Muscle layer of duodenum (tissue), 2 donors: ENCODE measurements around the gene LY6G5B.
A peak's percentile ranks its signal among the peaks of the same experiment; 100 is the strongest.
"Not testable (repeated sequence)": the region's sequence is repeated elsewhere in the genome, so short reads cannot be mapped to it uniquely, and the experiment has no call there.

Source experiments
- H3K27ac ChIP-seq: one replicate; pipeline ENCODE4 v1.7.0; 2013; ENCODE audit warnings: mild to moderate bottlenecking, low read length
- H3K27me3 ChIP-seq: one replicate; pipeline ENCODE4 v1.7.0; 2013; ENCODE audit warnings: low read depth, mild to moderate bottlenecking, control low read depth, low read length
- H3K36me3 ChIP-seq, 2 donors: one replicate each; pipeline ENCODE4 v1.7.0; 2013; ENCODE audit warnings: low read length in 2 of 2, control low read depth in 1 of 2, mild to moderate bottlenecking in 1 of 2; ENCODE audit not compliant: insufficient read depth in 2 of 2, control insufficient read depth in 1 of 2
- H3K4me1 ChIP-seq, 2 donors: one replicate each; pipeline ENCODE4 v1.7.0; 2013; ENCODE audit warnings: low read length in 2 of 2, mild to moderate bottlenecking in 2 of 2, control low read depth in 1 of 2, moderate library complexity in 1 of 2; ENCODE audit not compliant: insufficient read depth in 2 of 2, control insufficient read depth in 1 of 2
- H3K4me3 ChIP-seq, 2 donors: one replicate each; pipeline ENCODE4 v1.7.0; 2013; ENCODE audit warnings: low read length in 2 of 2, low read depth in 1 of 2, mild to moderate bottlenecking in 1 of 2
- H3K9me3 ChIP-seq, 2 donors: one replicate each; pipeline ENCODE4 v1.7.0; 2013; ENCODE audit warnings: low read length in 2 of 2, control low read depth in 1 of 2, mild to moderate bottlenecking in 1 of 2; ENCODE audit not compliant: control insufficient read depth in 1 of 2
- donor health status: healthy.

Gene LY6G5B

DNA sequence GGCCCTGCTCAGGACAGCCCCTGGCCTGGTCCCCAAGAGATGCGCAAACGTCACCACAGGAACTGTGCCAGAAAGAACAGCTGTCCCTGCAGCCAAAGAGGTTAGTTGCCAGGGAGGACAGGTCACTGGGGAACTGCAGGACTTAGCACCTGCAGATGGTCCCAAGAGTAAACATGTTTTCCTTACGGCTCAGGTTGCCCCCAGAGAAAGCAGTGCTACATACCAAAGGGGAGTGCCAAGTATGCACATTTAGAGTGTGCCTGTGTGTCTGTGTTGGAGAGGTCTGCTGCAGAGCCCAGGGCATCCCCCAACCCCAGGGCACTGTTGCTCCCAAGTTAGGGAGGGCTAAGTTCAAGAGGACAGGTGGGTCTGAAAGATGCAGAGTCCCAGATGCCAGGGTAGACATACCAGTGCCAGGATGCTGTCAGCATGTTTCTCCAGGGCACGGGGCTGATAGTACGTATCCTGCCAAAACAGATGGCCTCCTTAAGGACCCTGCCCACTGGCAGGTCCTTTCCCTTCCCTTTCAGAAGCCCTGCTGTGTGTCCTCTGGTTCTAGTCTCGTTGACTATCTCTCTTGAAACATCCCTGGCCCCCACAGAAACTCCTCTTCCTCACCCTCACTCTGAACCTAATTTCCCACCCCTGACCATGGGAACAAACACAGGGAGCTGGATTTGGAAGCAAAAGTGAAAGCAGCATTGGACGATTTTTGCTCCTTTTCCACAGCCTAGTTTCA lies 32.1 kb downstream of the LY6G5B start:
- Histone ChIP-seq H3K36me3 (peaks cover 1 to 16% of the 10 kb centered on the region in 2 donors), H3K4me3 (peak overlapping the region; percentile 77 to 98), H3K9me3 (no peaks in the 10 kb centered on the region), H3K4me1 (peaks cover 13 to 21% of the 10 kb centered on the region in 2 donors), H3K27ac (peak overlapping the region; percentile 99), H3K27me3 (no peaks in the 10 kb centered on the region)

DNA sequence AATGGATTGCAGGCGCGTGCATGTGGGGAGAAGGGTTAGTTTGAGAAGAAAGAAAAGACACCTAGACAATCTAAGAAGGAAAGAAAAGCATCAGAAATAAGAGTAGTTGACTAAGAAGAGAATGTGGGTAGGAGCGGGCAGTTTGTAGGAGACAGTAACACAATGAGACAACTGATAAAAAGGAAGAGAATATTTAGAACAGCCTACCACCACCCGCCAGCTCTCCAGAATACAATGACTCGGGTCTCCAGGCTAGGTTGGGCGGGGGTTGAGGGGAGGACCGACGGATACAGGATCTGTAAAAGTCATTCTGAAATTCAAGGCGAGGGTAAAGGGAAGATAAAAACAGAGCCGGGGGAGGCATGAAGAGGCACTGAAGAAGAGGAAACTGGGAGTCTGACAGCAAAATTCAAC lies 32.6 kb downstream of the LY6G5B start:
- H3K4me3 ChIP-seq, result peak overlapping the region; percentile 77 to 98
- H3K9me3 ChIP-seq, result no peaks in the 10 kb centered on the region
- H3K27ac ChIP-seq, result peak overlapping the region; percentile 99
- H3K27me3 ChIP-seq, result no peaks in the 10 kb centered on the region
- H3K4me1 ChIP-seq, result peaks cover 13 to 21% of the 10 kb centered on the region in 2 donors
- peaks cover 0 to 10% of the 10 kb centered on the region in 2 donors for H3K36me3 ChIP-seq

DNA sequence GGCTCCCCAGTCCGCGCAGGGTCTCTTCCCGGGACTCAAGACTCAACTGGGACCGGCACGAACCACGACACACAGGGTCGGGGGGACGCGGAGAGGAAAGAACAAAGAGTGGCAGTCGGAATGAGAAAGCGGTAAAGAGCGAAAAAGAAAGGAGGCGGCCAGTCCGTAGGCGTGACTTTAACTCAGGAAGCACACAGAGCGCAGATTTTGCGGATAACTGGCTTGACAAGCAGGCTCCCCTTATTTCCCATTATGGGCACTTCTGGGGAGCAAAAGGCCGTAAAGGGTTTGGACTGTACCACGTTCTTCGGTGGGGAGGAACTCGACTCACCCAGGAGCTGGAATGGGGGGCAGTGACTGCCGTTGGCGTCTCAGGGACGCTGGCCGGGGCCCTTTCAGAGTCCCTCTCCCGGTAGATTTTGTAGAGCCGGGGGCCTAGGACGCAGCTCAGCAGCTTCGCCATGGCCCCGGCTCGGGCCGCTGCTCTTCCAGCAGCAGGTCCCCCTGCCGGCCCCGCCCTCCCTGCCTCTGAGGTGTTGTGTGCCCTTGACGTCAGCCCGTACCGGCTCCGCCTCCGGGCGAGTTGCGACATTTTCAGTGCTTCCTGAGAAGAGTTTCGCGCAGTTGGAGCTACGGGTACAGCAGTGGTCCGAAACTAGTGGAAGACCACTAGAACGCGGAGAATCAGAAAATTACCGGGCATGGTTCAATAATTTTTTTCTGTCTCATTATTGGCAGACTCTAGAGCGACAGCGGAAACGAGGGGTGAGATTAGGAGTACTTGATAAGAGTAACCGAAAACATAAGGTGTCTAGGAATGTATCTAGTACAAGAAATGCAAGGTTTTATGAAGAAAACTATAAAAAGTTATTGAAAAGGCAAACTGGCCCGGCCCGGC lies 33.3 kb downstream of the LY6G5B start, which contains the start of gene ABHD16A:
Gene ABHD16A, minus strand, starts transcription at position 506 of the 898 bp plus-strand sequence. Its CDS starts 43 bp downstream, at position 463.
- Histone ChIP-seq H3K27ac (peak within 1 kb of the TSS; percentile 99), H3K27me3 (no peaks in the 10 kb centered on the region), H3K9me3 (no peaks in the 10 kb centered on the region), H3K4me3 (peak within 1 kb of the TSS; percentile 77 to 98), H3K36me3 (peaks cover 0 to 6% of the 10 kb centered on the region in 2 donors), H3K4me1 (peaks cover 13 to 21% of the 10 kb centered on the region in 2 donors)

DNA sequence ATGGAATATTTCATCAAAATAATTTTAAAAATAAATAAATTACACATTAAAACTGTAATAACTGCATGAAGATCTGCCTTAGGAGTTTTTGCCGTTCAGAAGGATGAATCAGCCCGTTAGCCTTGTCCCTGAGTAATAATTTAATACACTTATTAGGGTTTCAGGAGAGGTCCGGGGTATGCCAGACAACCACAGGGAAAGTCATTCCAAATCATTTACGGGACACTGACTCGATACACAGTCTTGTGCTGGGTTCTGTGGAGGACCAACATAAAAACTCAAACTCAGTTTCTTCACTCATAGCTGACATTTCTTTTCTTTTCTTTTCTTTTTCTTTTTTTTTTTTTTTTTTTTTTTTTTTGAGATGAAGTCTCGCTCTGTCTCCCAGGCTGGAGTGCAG lies 36.2 kb downstream of the LY6G5B start:
- no peaks in the 10 kb centered on the region for H3K9me3 ChIP-seq
- no peaks in the 10 kb centered on the region for H3K27me3 ChIP-seq
- H3K36me3 ChIP-seq, result no peaks in the 10 kb centered on the region
- H3K4me1 ChIP-seq, result peaks cover 13 to 17% of the 10 kb centered on the region in 2 donors
- H3K4me3 ChIP-seq, result no peak overlapping the region
- no peak overlapping the region for H3K27ac ChIP-seq

DNA sequence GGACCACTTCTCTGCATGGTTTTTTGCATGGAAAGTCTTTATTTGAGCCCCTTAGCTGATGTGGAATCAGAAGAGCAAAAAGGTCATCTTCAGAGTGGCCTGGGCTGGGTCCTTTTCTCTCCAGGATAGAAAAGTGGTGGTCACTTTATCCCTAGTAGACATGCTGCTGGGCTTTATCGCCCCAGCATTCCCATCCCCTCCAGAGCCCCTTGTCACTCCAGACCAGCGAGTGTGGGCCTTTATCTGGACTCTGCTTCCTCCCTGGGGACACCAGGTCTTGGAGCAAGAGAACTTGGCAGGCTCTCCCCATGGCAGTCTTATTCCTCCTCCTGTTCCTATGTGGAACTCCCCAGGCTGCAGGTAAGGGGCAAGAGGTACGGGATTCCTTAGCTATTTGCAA lies 36.8 kb downstream of the LY6G5B start, which contains the start of gene LY6G6F:
Gene LY6G6F, plus strand, starts transcription at position 268 of the 400 bp plus-strand sequence. Its CDS starts 41 bp downstream, at position 309.
- Histone ChIP-seq H3K9me3 (no peaks in the 10 kb centered on the region), H3K27me3 (no peaks in the 10 kb centered on the region), H3K4me1 (peaks cover 8 to 10% of the 10 kb centered on the region in 2 donors), H3K36me3 (no peaks in the 10 kb centered on the region), H3K27ac (no peak within 1 kb of the TSS), H3K4me3 (no peak within 1 kb of the TSS)

DNA sequence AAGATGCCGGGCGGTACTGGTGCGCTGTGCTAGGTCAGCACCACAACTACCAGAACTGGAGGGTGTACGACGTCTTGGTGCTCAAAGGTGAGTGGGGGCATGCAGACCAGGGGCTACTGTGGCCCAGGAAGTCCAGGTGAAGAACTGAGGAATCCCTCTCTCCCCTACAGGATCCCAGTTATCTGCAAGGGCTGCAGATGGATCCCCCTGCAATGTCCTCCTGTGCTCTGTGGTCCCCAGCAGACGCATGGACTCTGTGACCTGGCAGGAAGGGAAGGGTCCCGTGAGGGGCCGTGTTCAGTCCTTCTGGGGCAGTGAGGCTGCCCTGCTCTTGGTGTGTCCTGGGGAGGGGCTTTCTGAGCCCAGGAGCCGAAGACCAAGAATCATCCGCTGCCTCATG lies 37.9 kb downstream of the LY6G5B start:
- Histone ChIP-seq H3K27me3 (no peaks in the 10 kb centered on the region), H3K36me3 (no peaks in the 10 kb centered on the region), H3K9me3 (no peaks in the 10 kb centered on the region), H3K4me3 (no peak overlapping the region), H3K4me1 (peaks cover 0 to 4% of the 10 kb centered on the region in 2 donors), H3K27ac (no peak overlapping the region)

DNA sequence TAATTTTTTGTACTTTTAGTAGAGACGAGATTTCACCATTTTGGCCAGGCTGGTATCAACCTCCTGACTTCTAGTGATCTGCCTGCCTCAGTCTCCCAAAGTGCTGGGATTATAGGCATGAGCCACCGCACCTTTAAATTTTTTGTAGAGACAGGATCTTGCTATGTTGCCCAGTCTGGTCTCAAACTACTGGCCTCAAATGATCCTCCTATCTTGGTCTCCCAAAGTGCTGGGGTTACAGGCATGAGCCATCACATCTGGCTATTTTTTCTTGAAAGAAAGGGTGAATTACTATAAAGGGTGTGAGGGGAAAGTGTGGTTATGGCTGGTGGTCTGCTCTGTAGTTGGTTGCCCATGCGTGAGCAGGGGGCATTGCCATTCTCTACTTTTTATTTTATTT lies 38.4 kb downstream of the LY6G5B start:
- no peak overlapping the region for H3K4me3 ChIP-seq

DNA sequence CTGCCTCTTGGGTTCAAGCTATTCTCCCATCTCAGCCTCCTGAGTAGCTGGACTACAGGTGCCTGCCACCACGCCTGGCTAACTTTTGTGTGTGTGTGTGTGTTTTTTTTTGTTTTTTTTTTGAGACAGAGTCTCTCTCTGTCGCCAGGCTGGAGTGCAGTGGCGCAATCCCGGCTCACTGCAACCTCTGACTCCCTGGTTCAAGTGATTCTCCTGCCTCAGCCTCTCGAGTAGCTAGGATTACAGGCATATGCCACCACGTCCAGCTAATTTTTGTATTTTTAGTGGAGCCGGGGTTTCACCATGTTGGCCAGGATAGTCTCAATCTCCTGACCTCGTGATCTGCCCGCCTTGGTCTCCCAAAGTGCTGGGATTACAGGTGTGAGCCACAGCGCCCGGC lies 39.4 kb downstream of the LY6G5B start:
- H3K9me3 ChIP-seq, H3K36me3 ChIP-seq, H3K27me3 ChIP-seq, H3K4me3 ChIP-seq, H3K4me1 ChIP-seq, H3K27ac ChIP-seq: not testable (repeated sequence)

More for the DNA sequence above, 38.4 kb downstream of the LY6G5B start:
- no peaks in the 10 kb centered on the region for H3K27me3 ChIP-seq
- no peaks in the 10 kb centered on the region for H3K36me3 ChIP-seq
- peaks cover 0 to 4% of the 10 kb centered on the region in 2 donors for H3K4me1 ChIP-seq
- H3K27ac ChIP-seq, result no peak overlapping the region
- H3K9me3 ChIP-seq, result no peaks in the 10 kb centered on the region

DNA sequence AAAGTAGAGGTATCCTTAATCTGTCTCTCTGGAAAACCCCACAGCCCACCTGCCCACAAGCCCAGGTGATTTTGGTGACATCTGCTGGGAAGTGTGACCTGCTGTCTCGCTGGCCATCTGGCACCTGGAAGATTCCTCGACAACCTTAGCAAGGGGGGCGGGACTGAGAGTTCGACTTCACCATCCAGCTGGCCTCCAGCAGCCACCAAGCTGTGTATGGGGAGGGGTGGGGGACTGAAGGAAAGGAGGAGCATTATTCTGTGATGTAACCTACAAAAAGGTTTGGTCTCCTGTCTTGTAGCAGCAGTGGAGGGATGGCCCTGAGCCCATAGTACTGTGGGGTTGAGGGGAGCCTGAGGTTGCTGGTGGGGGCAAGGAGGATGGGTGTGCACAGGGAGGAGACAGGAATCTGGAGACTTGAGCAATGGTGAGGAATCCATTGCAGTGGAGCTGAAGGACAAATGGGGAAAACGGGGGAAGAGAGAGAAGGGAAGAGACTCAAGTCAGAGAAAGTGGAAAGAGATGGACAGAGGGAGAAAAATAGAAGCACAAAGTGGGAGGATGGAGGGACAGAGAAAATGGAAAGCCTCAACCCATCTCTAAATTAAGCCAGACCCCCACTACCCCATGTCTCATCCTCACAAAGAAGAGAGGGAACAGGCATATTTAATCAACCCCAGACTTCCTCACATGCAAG lies 40.9 kb downstream of the LY6G5B start:
- H3K27me3 ChIP-seq, result no peaks in the 10 kb centered on the region
- no peaks in the 10 kb centered on the region for H3K36me3 ChIP-seq
- no peaks in the 10 kb centered on the region for H3K9me3 ChIP-seq
- H3K4me1 ChIP-seq, result no peaks in the 10 kb centered on the region
- no peak overlapping the region for H3K4me3 ChIP-seq
- no peak overlapping the region for H3K27ac ChIP-seq

DNA sequence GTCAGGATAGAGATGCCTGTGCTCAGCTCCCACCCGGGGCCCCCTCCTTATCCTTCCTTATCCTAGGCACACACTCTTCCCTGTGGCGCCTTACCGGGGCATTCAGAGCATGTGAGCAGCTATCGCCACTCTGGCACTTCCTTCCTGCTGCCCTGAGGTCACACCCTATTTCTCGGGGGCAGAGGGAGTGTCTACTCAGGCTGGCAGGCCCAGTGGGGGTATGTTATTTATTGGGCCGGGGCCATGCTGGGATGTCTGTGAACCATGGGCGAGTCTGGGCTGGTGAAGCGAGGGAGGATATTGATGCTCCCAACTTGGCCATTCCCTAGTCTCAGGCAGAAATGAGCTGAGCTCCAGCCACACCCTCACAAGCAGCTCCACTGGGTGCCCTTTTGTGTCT lies 41.5 kb downstream of the LY6G5B start:
- Histone ChIP-seq H3K9me3 (no peaks in the 10 kb centered on the region), H3K36me3 (no peaks in the 10 kb centered on the region), H3K27me3 (no peaks in the 10 kb centered on the region), H3K4me3 (no peak overlapping the region), H3K27ac (no peak overlapping the region), H3K4me1 (no peaks in the 10 kb centered on the region)

DNA sequence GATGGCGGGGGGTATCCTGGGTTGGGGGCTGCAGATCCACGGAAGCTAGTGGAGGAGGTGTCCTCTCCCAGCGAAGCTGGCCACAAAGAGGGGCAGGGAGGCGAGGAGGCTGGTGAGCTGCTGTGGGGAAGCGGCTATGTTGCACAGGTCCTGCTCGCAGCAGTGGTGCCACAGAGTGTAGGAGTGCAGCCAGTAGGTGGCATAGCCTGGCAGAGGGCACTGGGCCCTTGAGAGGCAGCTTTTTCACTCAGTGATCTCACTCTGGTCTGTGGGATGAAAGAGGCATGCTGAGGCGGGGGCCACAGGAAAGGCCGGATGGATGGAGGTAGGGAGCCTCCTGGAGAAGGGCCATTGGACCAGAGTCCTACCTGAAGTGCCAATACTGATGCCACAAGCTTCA lies 42.5 kb downstream of the LY6G5B start:
- H3K4me1 ChIP-seq, result no peaks in the 10 kb centered on the region
- H3K36me3 ChIP-seq, result no peaks in the 10 kb centered on the region
- H3K9me3 ChIP-seq, result no peaks in the 10 kb centered on the region
- no peaks in the 10 kb centered on the region for H3K27me3 ChIP-seq
- H3K4me3 ChIP-seq, result no peak overlapping the region
- no peak overlapping the region for H3K27ac ChIP-seq
